COLO829 (cell line): ENCODE data around the gene TTC21A.

Experiments used
- DNase-seq: peaks from one replicate; pipeline ENCODE4 v3.0.0; 2012; ENCODE audit warnings: low spot score

Gene TTC21A

GRCh38 chr3:39099738-39100499, 7.6 kb upstream of the TTC21A start:
- no peak for DNase-seq

GRCh38 chr3:39100500-39100886, 7.0 kb upstream of the TTC21A start:
- DNase-seq: no peak

- DNase-seq: peak; percentile 87
Observed at GRCh38 chr3:39101022-39101689, 6.3 kb upstream of the TTC21A start.

- no peak for DNase-seq
Observed at GRCh38 chr3:39102504-39103323, 4.8 kb upstream of the TTC21A start.

- DNase-seq: no peak
Observed at GRCh38 chr3:39103324-39103693, 4.2 kb upstream of the TTC21A start.

- peak; percentile 65 for DNase-seq
Observed at GRCh38 chr3:39103791-39104552, 3.5 kb upstream of the TTC21A start.

- no peak for DNase-seq
Observed at GRCh38 chr3:39104961-39105686, 2.4 kb upstream of the TTC21A start.

- DNase-seq: no peak
Observed at GRCh38 chr3:39105687-39106063, 1.8 kb upstream of the TTC21A start.

GRCh38 chr3:39106281-39106811, 1.1 kb upstream of the TTC21A start:
- peak; percentile 35 for DNase-seq

- peak; percentile 73 for DNase-seq
Observed at GRCh38 chr3:39106851-39107387, 561 bp upstream of the TTC21A start.

- DNase-seq: no peak
Observed at GRCh38 chr3:39108200-39108710, 775 bp downstream of the TTC21A start.

GRCh38 chr3:39109086-39109485, 1.6 kb downstream of the TTC21A start:
- DNase-seq: no peak

- no peak for DNase-seq
Observed at GRCh38 chr3:39110041-39110639, 2.7 kb downstream of the TTC21A start.

GRCh38 chr3:39112113-39112512, 4.6 kb downstream of the TTC21A start:
- DNase-seq: no peak

GRCh38 chr3:39112535-39112934, 5.1 kb downstream of the TTC21A start:
- DNase-seq: no peak

- DNase-seq: no peak
Observed at GRCh38 chr3:39113291-39113690, 5.8 kb downstream of the TTC21A start.

GRCh38 chr3:39114456-39114855, 7.0 kb downstream of the TTC21A start:
- DNase-seq: no peak

GRCh38 chr3:39115870-39116269, 8.4 kb downstream of the TTC21A start:
- DNase-seq: no peak

GRCh38 chr3:39118079-39118478, 10.6 kb downstream of the TTC21A start:
- DNase-seq: no peak

GRCh38 chr3:39118931-39119660, 11.6 kb downstream of the TTC21A start:
- no peak for DNase-seq
